Endothelial cell of umbilical vein (primary cell): ENCODE measurements around the gene C2orf81. TPM values are rescaled to one million over a fixed set of nuclear protein-coding genes. Genes with fewer than 3 reads are reported as not detected.
A peak's percentile ranks its signal among the peaks of the same experiment; 100 is the strongest.

Experiments
- BruUV-seq: library from RNA; stranded (reverse); fragments of 400-500 nt; replicated peaks from 2 replicates; lab custom pipeline; 2021; lab: Mats Ljungman, UMichigan
- CTCF ChIA-PET: fragments of 300-600, 350-600 bp; sonication (Branson Sonifier 250); formaldehyde crosslinking; loops from one replicate; lab custom pipeline; 2021; ENCODE audit warnings: antibody characterized with exemption, inconsistent platforms; lab: Charles Lee
- POLR2A ChIA-PET: fragments of 300-600, 350-600 bp; sonication (Branson Sonifier 250); formaldehyde crosslinking; loops from one replicate; lab custom pipeline; 2021; ENCODE audit warnings: antibody characterized with exemption, inconsistent platforms; lab: Charles Lee
- DNase-seq: peaks from one replicate; pipeline ENCODE4 v3.0.0-alpha.2; 2011; ENCODE audit warnings: low read depth, low spot score
- FAIRE-seq: peaks from 2 replicates; lab custom pipeline; 2011; peaks lifted over from hg19 to GRCh38; lab: Jason Lieb, UNC
- H2AFZ ChIP-seq: 2 replicates; pipeline ENCODE4 v1.6.0; 2012; ENCODE audit warnings: low read depth, low read length, control low read depth, inconsistent platforms
- H3K27ac ChIP-seq: 2 replicates; pipeline ENCODE4 v1.5.1; 2011; ENCODE audit warnings: low read depth, mild to moderate bottlenecking, control low read depth, low read length, moderate library complexity; ENCODE audit not compliant: insufficient read depth
- H3K27me3 ChIP-seq, 2 experiments: 2 replicates each; pipeline versions ENCODE4 v1.6.0 to v1.6.1; 2011; ENCODE audit warnings: low read length in 2 of 2, mixed read lengths in 1 of 2; ENCODE audit not compliant: control insufficient read depth in 2 of 2, insufficient read depth in 2 of 2
- H3K36me3 ChIP-seq, 2 experiments: 2 replicates in 1 of 2; 3 replicates in 1 of 2; pipeline ENCODE4 v1.5.1; 2011; ENCODE audit warnings: low read length in 2 of 2, mild to moderate bottlenecking in 1 of 2, moderate library complexity in 1 of 2; ENCODE audit not compliant: control insufficient read depth in 2 of 2, insufficient read depth in 2 of 2; ENCODE audit errors: extremely low read depth in 1 of 2
- H3K4me1 ChIP-seq: 3 replicates; pipeline ENCODE4 v1.5.1; 2011; ENCODE audit warnings: mild to moderate bottlenecking, low read length; ENCODE audit not compliant: control insufficient read depth, insufficient read depth; ENCODE audit errors: extremely low read depth
- H3K4me2 ChIP-seq: 2 replicates; pipeline ENCODE4 v1.6.1; 2011; ENCODE audit warnings: low read length, control low read depth, mixed read lengths; ENCODE audit not compliant: insufficient read depth
- H3K4me3 ChIP-seq, 3 experiments: fragments of 200-600 bp in 1 of 3; sonication (generic), shearing (Covaris generic) in 1 of 3; replicated peaks in 1 of 3; 2 replicates each; pipeline ENCODE4 v1.5.1; 2011 to 2016; ENCODE audit warnings: control low read depth in 3 of 3, low read length in 3 of 3, mild to moderate bottlenecking in 2 of 3, inconsistent platforms in 1 of 3, low read depth in 1 of 3, moderate library complexity in 1 of 3; ENCODE audit not compliant: insufficient read depth in 1 of 3
- H3K79me2 ChIP-seq: 2 replicates; pipeline ENCODE4 v1.6.0; 2012; ENCODE audit warnings: low read length, inconsistent platforms; ENCODE audit not compliant: control insufficient read depth, insufficient read depth
- H3K9ac ChIP-seq: replicated peaks from 2 replicates; pipeline ENCODE3; 2011; ENCODE audit warnings: low read length, control low read depth; ENCODE audit not compliant: insufficient read depth; ENCODE audit errors: extremely low read depth
- H3K9me1 ChIP-seq: replicated peaks from 3 replicates; pipeline ENCODE4 v1.6.0; 2011; ENCODE audit warnings: mild to moderate bottlenecking, low read length; ENCODE audit not compliant: control insufficient read depth, insufficient read depth; ENCODE audit errors: extremely low read depth
- H3K9me3 ChIP-seq: replicated peaks from 2 replicates; pipeline ENCODE4 v1.5.1; 2012; ENCODE audit warnings: low read length, inconsistent platforms; ENCODE audit not compliant: control insufficient read depth, insufficient read depth
- H4K20me1 ChIP-seq: replicated peaks from 2 replicates; pipeline ENCODE3; 2011; ENCODE audit warnings: mild to moderate bottlenecking, low read length; ENCODE audit not compliant: control insufficient read depth, insufficient read depth; ENCODE audit errors: extremely low read depth
- EZH2 ChIP-seq: IDR thresholded peaks from 2 replicates; pipeline ENCODE4 v1.6.1; 2012; ENCODE audit warnings: borderline replicate concordance, low read depth, mild to moderate bottlenecking, moderate library complexity, low read length, inconsistent platforms; ENCODE audit not compliant: severe bottlenecking
- FOS ChIP-seq: IDR thresholded peaks from 2 replicates; pipeline ENCODE4 v1.6.1; 2011; ENCODE audit warnings: mild to moderate bottlenecking, low read length, moderate library complexity, borderline replicate concordance; ENCODE audit not compliant: insufficient read depth
- GATA2 ChIP-seq: IDR thresholded peaks from 2 replicates; pipeline ENCODE4 v1.7.0; 2011; ENCODE audit warnings: low read depth, mild to moderate bottlenecking, moderate library complexity, mixed read lengths, low read length; ENCODE audit not compliant: insufficient read length, insufficient read depth
- JUN ChIP-seq: IDR thresholded peaks from 2 replicates; pipeline ENCODE4 v1.6.1; 2011; ENCODE audit warnings: borderline replicate concordance, low read depth; ENCODE audit not compliant: insufficient read length, insufficient read depth
- MYC ChIP-seq: IDR thresholded peaks from one replicate; pipeline ENCODE4 v1.6.1; 2011; ENCODE audit warnings: mild to moderate bottlenecking, low read depth, low read length
- POLR2A ChIP-seq: IDR thresholded peaks from 2 replicates; pipeline ENCODE4 v1.6.1; 2012; ENCODE audit warnings: low read depth, mild to moderate bottlenecking, control low read depth, low read length
- POLR2AphosphoS5 ChIP-seq: IDR thresholded peaks from 2 replicates; pipeline ENCODE4 v1.6.1; 2012; ENCODE audit warnings: low read depth, mild to moderate bottlenecking, control low read depth, low read length, moderate library complexity; ENCODE audit not compliant: insufficient read depth
- dilution Hi-C: fragments of 300-500 bp; cut with MboI; formaldehyde crosslinking; loops from one replicate; pipeline ENCODE4 v1.15.0; 2019; ENCODE audit warnings: low sequenced_read_pairs; ENCODE audit not compliant: extremely low pct_ligation_motif_present
- intact Hi-C: fragments of 100-400 bp; cut with micrococcal nuclease; formaldehyde crosslinking; loops from one replicate; pipeline ENCODE4 v1.10.0; 2022
- polyA plus RNA-seq, 4 experiments: library from polyadenylated mRNA; depleted of rRNA in 3 of 4; stranded (reverse) in 3 of 4; unstranded in 1 of 4; fragments of >200 nt; gene quantifications; 2 replicates each; pipeline versions ENCODE4 v1.2.1 to v1.2.3, GENCODE V29; 2011 to 2012; ENCODE audit warnings: missing spikeins in 1 of 4
- total RNA-seq: library from RNA; stranded (reverse); gene quantifications from 2 replicates; pipeline ENCODE4 v1.2.3, GENCODE V29; 2021
- TF ChIP-seq, protein P1 (sequence below): IDR thresholded peaks from 2 replicates; pipeline ENCODE4 v1.6.1; 2011; ENCODE audit not compliant: insufficient read depth, insufficient read length
- TF ChIP-seq, protein P2 (sequence below), 2 donors: IDR thresholded peaks; 1 replicate in 1 of 2; 2 replicates in 1 of 2; pipeline ENCODE4 v1.5.1; 2011; ENCODE audit warnings: low read length in 2 of 2, mild to moderate bottlenecking in 2 of 2, moderate library complexity in 2 of 2, control low read depth in 1 of 2, inconsistent platforms in 1 of 2, low read depth in 1 of 2; ENCODE audit not compliant: insufficient read depth in 1 of 2; ENCODE audit errors: extremely low read depth in 1 of 2

Gene C2orf81
- total and polyA plus RNA-seq, 2 donors (not counting 3 experiments of a cell fraction or from before 2014, with no cell fraction given) = 0.17 to 0.71 TPM

- H3K27me3 ChIP-seq = peaks cover 17 to 28% of the 10 kb centered on the region in 2 experiments
- ChIA-PET POLR2A (interaction anchor here (0.9 to 1.0 kb wide), 3 partner anchors 15 to 18 kb away, joined by 3 read pairs; partner anchors contain the start of genes INO80B and WBP1), CTCF (interaction anchor here (0.9 to 2.3 kb wide), 11 partner anchors 9 to 616 kb away, joined by 3 to 14 read pairs (median 3); partner anchors contain the start of genes INO80B and WBP1)
- peak overlapping the region; percentile 52 for H3K9ac ChIP-seq
- dilution Hi-C loops (no loop called here), intact Hi-C loops (loop anchor here (1.0 kb wide), 2 partner anchors 14 to 19 kb away; partner anchors contain the start of genes C2orf81 and WDR54)
- peaks cover 27% of the 10 kb centered on the region for H3K4me1 ChIP-seq
- peak; percentile 44 for DNase-seq
- H3K9me3 ChIP-seq = no peaks in the 10 kb centered on the region
- H3K4me2 ChIP-seq = peak overlapping the region; percentile 48
- H3K79me2 ChIP-seq = no peaks in the 10 kb centered on the region
- no peak for FAIRE-seq
- H3K36me3 ChIP-seq = no peaks in the 10 kb centered on the region
- TF ChIP-seq JUN (no peak), GATA2 (no peak), POLR2A (no peak), EZH2 (no peak), MYC (no peak), POLR2AphosphoS5 (no peak), FOS (no peak)
- TF ChIP-seq, protein P1, sequence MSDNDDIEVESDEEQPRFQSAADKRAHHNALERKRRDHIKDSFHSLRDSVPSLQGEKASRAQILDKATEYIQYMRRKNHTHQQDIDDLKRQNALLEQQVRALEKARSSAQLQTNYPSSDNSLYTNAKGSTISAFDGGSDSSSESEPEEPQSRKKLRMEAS = no peak
- TF ChIP-seq, protein P2, sequence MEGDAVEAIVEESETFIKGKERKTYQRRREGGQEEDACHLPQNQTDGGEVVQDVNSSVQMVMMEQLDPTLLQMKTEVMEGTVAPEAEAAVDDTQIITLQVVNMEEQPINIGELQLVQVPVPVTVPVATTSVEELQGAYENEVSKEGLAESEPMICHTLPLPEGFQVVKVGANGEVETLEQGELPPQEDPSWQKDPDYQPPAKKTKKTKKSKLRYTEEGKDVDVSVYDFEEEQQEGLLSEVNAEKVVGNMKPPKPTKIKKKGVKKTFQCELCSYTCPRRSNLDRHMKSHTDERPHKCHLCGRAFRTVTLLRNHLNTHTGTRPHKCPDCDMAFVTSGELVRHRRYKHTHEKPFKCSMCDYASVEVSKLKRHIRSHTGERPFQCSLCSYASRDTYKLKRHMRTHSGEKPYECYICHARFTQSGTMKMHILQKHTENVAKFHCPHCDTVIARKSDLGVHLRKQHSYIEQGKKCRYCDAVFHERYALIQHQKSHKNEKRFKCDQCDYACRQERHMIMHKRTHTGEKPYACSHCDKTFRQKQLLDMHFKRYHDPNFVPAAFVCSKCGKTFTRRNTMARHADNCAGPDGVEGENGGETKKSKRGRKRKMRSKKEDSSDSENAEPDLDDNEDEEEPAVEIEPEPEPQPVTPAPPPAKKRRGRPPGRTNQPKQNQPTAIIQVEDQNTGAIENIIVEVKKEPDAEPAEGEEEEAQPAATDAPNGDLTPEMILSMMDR (IDR thresholded peaks at IDR 0.05; ENCODE audit: extremely low read depth in 1 of 2, insufficient read depth in 1 of 2, low read depth in 1 of 2, low read length in 2 of 2) = no peak
- no peaks in the 10 kb centered on the region for H4K20me1 ChIP-seq
- H3K4me3 ChIP-seq = peak overlapping the region in 2 of 3 experiments; percentile 47 to 56
- no peaks in the 10 kb centered on the region for H3K9me1 ChIP-seq
- H2AFZ ChIP-seq = peak overlapping the region; percentile 38
- H3K27ac ChIP-seq = no peak overlapping the region
- TSS peak; percentile 44 for BruUV-seq
Measured at GRCh38 chr2:74439803-74440377, 18.5 kb upstream of the C2orf81 start.
